CD4-positive, alpha-beta T cell (primary cell): ENCODE measurements around the gene MLKL. TPM values are rescaled to one million over a fixed set of nuclear protein-coding genes. Genes with fewer than 3 reads are reported as not detected.

Source experiments
- ATAC-seq: fragments of 200-7000 bp; cut with Tn5 transposase; one replicate; pipeline ENCODE4 v1.10.0; 2022; ENCODE audit warnings: mild to moderate bottlenecking; ENCODE audit not compliant: poor library complexity
- CTCF ChIA-PET: fragments of 350-600 bp; sonication (Branson Sonifier 250); formaldehyde crosslinking; loops from one replicate; lab custom pipeline; 2021; ENCODE audit warnings: antibody characterized with exemption, inconsistent platforms; lab: Charles Lee
- POLR2A ChIA-PET: fragments of 350-600 bp; sonication (Branson Sonifier 250); formaldehyde crosslinking; loops from one replicate; lab custom pipeline; 2021; ENCODE audit warnings: antibody characterized with exemption, inconsistent platforms; lab: Charles Lee
- DNase-seq, 14 experiments: peaks; one replicate each; pipeline ENCODE4 v3.0.0-alpha.2; 2013 to 2020; ENCODE audit warnings: mixed read lengths in 2 of 14
- H3K27ac ChIP-seq, 2 donors: one replicate each; pipeline versions ENCODE4 v1.5.1 to v1.7.0; 2013; ENCODE audit warnings: low read length in 2 of 2, low read depth in 1 of 2, mild to moderate bottlenecking in 1 of 2
- H3K27me3 ChIP-seq, 2 experiments: 1 replicate in 1 of 2; 2 replicates in 1 of 2; pipeline versions ENCODE4 v1.6.1 to v1.7.0; 2013; ENCODE audit warnings: low read length in 2 of 2, control low read depth in 1 of 2, mild to moderate bottlenecking in 1 of 2, moderate library complexity in 1 of 2; ENCODE audit not compliant: insufficient read depth in 2 of 2, control insufficient read depth in 1 of 2
- H3K36me3 ChIP-seq: one replicate; pipeline ENCODE4 v1.6.1; 2013; ENCODE audit warnings: low read length, control low read depth; ENCODE audit not compliant: insufficient read depth
- H3K4me1 ChIP-seq: one replicate; pipeline ENCODE4 v1.6.1; 2013; ENCODE audit warnings: low read length, control low read depth; ENCODE audit not compliant: insufficient read depth
- H3K4me3 ChIP-seq: one replicate; pipeline ENCODE4 v1.5.1; 2013; ENCODE audit warnings: mild to moderate bottlenecking, low read length, moderate library complexity
- H3K9me3 ChIP-seq, 2 experiments: 1 replicate in 1 of 2; 2 replicates in 1 of 2; pipeline versions ENCODE4 v1.6.1 to v1.7.0; 2013; ENCODE audit warnings: low read length in 2 of 2, mild to moderate bottlenecking in 2 of 2, control low read depth in 1 of 2, moderate library complexity in 1 of 2; ENCODE audit not compliant: control insufficient read depth in 1 of 2, insufficient read depth in 1 of 2
- H3K27ac Mint-ChIP-seq: one replicate; pipeline ENCODE4 v1.8.0; 2020; ENCODE audit warnings: mixed read lengths
- H3K27me3 Mint-ChIP-seq: one replicate; pipeline ENCODE4 v1.8.0; 2021; ENCODE audit warnings: mixed read lengths
- H3K36me3 Mint-ChIP-seq: one replicate; pipeline ENCODE4 v1.8.0; 2021; ENCODE audit warnings: low read depth, mixed read lengths
- H3K4me1 Mint-ChIP-seq: one replicate; pipeline ENCODE4 v1.8.0; 2021; ENCODE audit warnings: low read depth, mixed read lengths
- H3K4me3 Mint-ChIP-seq: one replicate; pipeline ENCODE4 v1.8.0; 2020; ENCODE audit warnings: mild to moderate bottlenecking, mixed read lengths
- H3K9me3 Mint-ChIP-seq: one replicate; pipeline ENCODE4 v1.8.0; 2020; ENCODE audit warnings: mixed read lengths
- intact Hi-C, 2 experiments: fragments of 100-400 bp; cut with DNase I in 1 of 2; cut with micrococcal nuclease in 1 of 2; formaldehyde crosslinking; loops; one replicate each; pipeline versions ENCODE4 v1.15.1 to v1.9.0; 2023 to 2025; cut with DNase I, micrococcal nuclease
- total RNA-seq, 174 experiments: library from RNA in 2 of 174; stranded (reverse) in 2 of 174; gene quantifications; one replicate each; pipeline ENCODE4 v1.2.3 and lab custom pipeline; 2021 to 2026
- TF ChIP-seq, protein P1 (sequence below): fragments of 200-600 bp; IDR thresholded peaks from one replicate; pipeline ENCODE4 v1.8.0; 2022; ENCODE audit warnings: antibody characterized with exemption, mild to moderate bottlenecking

Gene MLKL
- total RNA-seq, 2 experiments from 2014 or later = 29.1 to 30.0 TPM

DNA sequence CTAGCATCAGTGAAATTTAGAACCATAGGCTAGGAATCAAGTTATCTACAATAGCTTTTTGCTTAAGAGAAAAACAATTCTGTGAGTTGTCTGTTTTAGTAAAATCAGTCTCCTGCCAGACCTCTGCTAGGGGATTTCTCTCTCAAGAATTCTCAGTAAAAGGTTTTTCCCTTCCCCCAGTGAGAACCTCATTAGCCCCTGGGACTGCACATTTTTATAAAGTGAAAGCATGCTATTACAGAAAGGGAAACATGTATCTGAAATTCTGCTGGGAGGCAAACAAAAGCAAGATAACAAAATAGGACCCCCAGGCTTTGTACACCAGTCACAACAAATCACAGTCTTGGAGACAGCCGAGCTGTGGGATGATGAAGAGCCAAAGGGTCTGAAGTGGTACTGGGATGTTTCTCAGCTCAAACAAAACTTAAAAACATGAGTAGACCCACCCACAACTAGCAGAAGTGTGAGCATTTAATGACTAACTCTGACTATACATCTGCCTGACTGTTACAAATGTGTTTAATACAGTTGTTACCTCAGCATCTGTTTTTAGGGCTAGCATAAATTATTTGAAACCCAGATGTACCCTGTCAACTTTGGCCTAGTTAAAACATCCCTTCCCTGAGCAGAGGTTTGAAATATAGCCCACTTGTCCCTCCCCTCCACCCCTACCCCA, 73.8 kb downstream of the MLKL start:
- H3K4me1 ChIP-seq = peaks cover 3% of the 10 kb centered on the region
- no peaks in the 10 kb centered on the region for H3K9me3 ChIP-seq
- Mint-ChIP-seq H3K9me3 (no peaks in the 10 kb centered on the region), H3K36me3 (peaks cover 100% of the 10 kb centered on the region), H3K4me1 (peaks cover 11% of the 10 kb centered on the region), H3K27me3 (no peaks in the 10 kb centered on the region), H3K4me3 (no peak overlapping the region), H3K27ac (peak overlapping the region; percentile 58)
- TF ChIP-seq, protein P1, sequence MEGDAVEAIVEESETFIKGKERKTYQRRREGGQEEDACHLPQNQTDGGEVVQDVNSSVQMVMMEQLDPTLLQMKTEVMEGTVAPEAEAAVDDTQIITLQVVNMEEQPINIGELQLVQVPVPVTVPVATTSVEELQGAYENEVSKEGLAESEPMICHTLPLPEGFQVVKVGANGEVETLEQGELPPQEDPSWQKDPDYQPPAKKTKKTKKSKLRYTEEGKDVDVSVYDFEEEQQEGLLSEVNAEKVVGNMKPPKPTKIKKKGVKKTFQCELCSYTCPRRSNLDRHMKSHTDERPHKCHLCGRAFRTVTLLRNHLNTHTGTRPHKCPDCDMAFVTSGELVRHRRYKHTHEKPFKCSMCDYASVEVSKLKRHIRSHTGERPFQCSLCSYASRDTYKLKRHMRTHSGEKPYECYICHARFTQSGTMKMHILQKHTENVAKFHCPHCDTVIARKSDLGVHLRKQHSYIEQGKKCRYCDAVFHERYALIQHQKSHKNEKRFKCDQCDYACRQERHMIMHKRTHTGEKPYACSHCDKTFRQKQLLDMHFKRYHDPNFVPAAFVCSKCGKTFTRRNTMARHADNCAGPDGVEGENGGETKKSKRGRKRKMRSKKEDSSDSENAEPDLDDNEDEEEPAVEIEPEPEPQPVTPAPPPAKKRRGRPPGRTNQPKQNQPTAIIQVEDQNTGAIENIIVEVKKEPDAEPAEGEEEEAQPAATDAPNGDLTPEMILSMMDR = no peak
- H3K4me3 ChIP-seq = no peak overlapping the region
- peaks cover 95% of the 10 kb centered on the region for H3K36me3 ChIP-seq
- CTCF ChIA-PET = no interaction called here
- no peak overlapping the region for H3K27ac ChIP-seq
- POLR2A ChIA-PET = no interaction called here
- intact Hi-C loops = no loop called here
- no peak for DNase-seq
- H3K27me3 ChIP-seq = no peaks in the 10 kb centered on the region
- ATAC-seq = no peak

DNA sequence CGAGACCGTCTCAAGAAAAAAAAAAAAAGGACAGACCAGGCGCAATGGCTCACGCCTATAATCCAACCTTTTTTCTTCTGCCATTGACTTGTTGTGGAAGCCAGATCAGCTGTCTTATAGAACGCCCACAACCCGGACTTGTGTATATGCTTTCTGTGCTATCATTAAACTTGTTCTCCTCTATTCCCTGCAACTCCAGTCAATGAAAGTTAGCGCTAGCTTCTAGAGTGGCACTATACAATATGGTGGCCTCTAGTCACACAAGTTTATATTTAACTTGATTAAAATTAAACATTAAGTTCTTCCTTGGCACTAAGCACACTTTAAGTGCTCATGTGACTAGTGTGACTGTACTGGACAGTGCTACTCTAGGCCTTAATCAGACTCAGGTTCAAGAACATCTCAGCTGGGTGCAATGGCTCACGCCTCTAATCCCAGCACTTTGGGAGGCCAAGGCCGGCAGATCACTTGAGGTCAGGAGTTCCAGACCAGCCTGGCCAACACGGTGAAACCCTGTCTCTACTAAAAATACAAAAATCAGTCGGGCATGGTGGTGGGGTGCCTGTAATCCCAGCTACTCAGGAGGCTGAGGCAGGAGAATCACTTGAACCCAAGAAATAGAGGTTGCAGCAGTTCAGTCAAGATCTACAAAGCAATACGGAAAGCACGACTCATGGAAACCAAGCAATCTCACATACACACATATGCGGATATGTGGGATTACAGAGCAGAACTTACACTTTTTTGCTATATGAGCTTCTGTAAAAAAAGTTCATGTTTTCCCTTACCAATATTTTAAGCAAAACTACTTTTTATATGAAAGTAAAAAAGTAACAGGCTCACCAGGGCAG, 74.9 kb downstream of the MLKL start:
- H3K4me1 Mint-ChIP-seq = peaks cover 11% of the 10 kb centered on the region
- ATAC-seq (no peak), DNase-seq (no peak)
- peaks cover 97% of the 10 kb centered on the region for H3K36me3 Mint-ChIP-seq
- Histone ChIP-seq H3K4me1 (peaks cover 3% of the 10 kb centered on the region), H3K9me3 (no peaks in the 10 kb centered on the region), H3K4me3 (no peak overlapping the region), H3K27me3 (no peaks in the 10 kb centered on the region), H3K36me3 (peaks cover 87% of the 10 kb centered on the region), H3K27ac (no peak overlapping the region)
- ChIA-PET POLR2A (interaction anchor here (0.6 to 1.2 kb wide), 2 partner anchors 19 to 126 kb away, joined by 3 to 4 read pairs; partner anchors contain the start of gene GLG1), CTCF (no interaction called here)
- H3K27ac Mint-ChIP-seq = peak overlapping the region; percentile 33
- no peak overlapping the region for H3K4me3 Mint-ChIP-seq
- no peaks in the 10 kb centered on the region for H3K27me3 Mint-ChIP-seq
- no peaks in the 10 kb centered on the region for H3K9me3 Mint-ChIP-seq
- intact Hi-C loops = no loop called here
- TF ChIP-seq, protein P1 = no peak

DNA sequence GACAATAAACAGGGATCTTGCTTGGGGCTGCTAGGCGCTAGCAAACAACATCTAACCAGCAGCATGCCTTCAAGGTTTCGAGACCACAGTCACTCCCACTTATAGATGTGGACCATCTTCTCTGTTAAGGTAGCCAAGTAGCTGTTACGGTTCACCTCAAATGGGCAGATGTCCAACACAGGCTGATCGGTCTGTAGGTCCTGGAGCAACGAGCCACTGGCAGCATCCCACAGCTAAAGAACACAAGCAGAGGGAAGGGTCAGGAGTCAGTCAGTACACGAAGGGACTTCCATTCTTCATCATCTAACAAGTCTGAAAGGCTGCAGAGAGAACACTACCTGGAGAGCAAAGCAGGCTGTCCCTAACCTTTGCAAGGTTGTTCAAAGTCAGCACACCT, 76.8 kb downstream of the MLKL start:
- intact Hi-C loops = loop anchor here (5.0 kb wide), 4 partner anchors 37 to 137 kb away; no protein-coding TSS in a partner anchor
- peaks cover 85% of the 10 kb centered on the region for H3K36me3 Mint-ChIP-seq
- no peaks in the 10 kb centered on the region for H3K27me3 Mint-ChIP-seq
- no peak overlapping the region for H3K27ac Mint-ChIP-seq
- TF ChIP-seq, protein P1 = no peak
- ATAC-seq = no peak
- no peak overlapping the region for H3K4me3 Mint-ChIP-seq
- DNase-seq = no peak
- no peaks in the 10 kb centered on the region for H3K9me3 Mint-ChIP-seq
- Histone ChIP-seq H3K27me3 (no peaks in the 10 kb centered on the region), H3K27ac (no peak overlapping the region), H3K4me1 (peaks cover 3% of the 10 kb centered on the region), H3K4me3 (no peak overlapping the region), H3K9me3 (no peaks in the 10 kb centered on the region), H3K36me3 (peaks cover 76% of the 10 kb centered on the region)
- POLR2A ChIA-PET = interaction anchor here (1.8 kb wide), 1 partner anchor 17 kb away, joined by 8 read pairs; the partner anchor contains the start of gene GLG1
- peaks cover 11% of the 10 kb centered on the region for H3K4me1 Mint-ChIP-seq
- CTCF ChIA-PET = no interaction called here
